Measurements from ENCODE around the gene ADGRA3.

Gene ADGRA3

DNA sequence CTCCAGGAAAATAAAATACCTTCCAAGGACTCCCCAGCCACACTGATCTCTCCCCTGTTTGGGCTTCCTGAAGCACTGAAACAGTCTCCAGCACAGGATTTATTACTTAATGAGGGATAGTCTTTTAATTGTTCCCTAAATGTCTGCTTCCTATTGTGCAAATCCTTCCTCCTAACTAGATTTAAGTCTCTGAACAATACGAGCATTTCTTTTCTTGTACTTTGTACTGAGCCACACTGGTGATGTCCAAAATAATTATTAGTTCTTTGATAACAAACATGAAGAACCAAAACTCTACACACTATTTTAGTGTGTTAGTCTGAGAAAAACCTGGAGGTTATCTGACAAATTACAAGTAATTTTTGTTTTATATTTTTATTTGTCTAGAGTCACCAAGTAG is 5.1 kb downstream of the ADGRA3 start:
- in situ Hi-C loops (cut with MboI; ENCODE audit: low sequenced_read_pairs) = no loop called here

DNA sequence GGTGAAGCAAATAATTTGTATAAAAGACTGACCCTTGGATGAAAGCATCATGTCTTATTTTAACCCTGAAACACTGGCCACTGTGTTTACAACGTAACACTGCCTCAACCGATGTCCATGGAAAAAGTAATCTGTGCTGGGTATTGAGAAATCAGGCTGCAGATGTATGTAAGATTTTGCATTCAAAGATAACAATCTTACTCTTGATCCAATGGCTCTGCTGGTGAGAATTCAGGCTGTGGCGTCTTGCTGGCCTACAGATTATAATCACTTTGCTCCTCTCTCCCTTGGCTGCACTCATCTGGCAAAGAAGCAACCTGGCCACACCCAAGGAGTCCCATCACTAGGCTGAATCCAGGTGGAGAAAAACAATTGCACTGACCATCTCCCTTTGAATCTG is 7.5 kb downstream of the ADGRA3 start:
- in situ Hi-C loops (cut with MboI; ENCODE audit: low sequenced_read_pairs) = no loop called here

DNA sequence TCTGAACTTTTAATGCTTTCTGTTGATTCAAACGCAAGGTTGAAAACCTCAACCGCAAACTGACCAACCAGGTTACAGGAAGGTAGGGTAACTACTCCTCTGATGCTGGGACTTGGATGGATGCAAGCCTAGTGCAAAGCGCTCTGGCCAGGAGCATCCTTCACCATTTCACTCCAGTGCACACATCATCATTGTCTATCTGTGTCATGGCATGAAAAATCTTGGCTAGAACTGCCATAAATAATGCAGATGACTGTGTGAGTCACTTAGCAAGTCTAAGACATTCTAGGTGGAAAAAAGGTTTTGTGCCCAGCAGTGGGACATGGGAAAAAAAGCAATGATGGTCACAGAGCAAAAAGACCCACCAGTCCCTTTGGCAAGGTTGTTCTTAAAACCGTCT is 10.9 kb downstream of the ADGRA3 start:
- in situ Hi-C loops (cut with MboI; ENCODE audit: low sequenced_read_pairs) = no loop called here

DNA sequence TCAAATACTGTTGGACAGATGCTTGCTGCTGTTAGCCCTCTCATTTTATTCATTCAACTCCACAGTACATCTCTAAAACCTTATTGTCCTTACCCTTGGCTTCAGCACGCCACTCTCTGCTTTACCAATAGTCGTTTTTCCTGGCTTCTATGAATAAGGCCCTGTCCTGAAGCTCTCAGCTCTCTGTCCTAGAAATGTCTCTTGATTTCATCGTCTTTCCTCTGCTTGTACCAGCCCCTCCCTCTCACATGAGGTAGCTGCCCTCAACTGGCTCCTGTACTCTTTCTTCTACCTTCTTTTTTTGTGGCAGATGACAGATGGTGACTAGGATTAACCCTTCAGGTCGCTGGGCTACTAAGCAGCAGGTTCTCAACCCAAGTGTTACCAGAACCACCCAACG is 11.4 kb downstream of the ADGRA3 start:
- in situ Hi-C loops (cut with MboI; ENCODE audit: low sequenced_read_pairs) = no loop called here

DNA sequence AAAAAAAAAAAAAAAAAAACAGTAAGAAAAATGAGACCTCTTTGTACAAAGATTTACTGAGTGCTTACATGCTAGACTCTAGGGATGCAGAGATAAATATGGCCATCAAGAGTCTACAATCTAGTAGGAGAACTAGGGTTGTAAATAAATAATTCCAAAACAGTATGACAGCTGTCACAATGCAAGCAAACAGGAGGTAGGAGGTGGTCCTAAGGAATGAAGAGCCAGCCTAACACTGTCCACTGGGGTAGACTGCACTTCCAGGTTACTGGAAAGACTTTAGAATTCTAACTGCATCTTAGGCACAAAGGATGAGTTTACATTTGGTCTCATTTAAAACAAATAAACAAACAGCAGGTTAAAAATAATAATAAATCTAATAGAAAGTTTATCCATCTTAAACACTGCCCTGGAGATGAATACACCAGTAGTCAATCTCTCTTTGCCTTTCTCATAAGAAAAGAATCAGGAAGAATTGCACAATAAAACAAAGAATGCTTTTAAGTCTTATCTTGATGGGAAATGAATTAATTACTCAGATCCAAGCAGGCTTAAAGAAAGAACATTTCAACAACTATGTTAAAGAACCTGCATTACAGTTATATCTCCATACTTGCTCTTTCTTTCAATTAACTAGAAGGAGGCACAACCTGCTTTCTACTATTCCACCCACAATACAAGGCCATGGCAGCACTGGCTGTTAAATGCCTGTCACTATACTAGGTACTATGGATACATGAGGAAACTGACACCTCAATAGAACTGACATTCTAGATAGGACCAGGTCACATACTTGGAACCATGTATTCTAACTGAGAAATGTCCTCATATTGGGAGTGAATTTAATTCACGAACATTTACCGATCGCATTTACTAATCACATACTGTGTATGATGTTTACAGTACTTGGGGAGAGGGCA is 12.7 kb downstream of the ADGRA3 start:
- in situ Hi-C loops (cut with MboI; ENCODE audit: low sequenced_read_pairs) = no loop called here

DNA sequence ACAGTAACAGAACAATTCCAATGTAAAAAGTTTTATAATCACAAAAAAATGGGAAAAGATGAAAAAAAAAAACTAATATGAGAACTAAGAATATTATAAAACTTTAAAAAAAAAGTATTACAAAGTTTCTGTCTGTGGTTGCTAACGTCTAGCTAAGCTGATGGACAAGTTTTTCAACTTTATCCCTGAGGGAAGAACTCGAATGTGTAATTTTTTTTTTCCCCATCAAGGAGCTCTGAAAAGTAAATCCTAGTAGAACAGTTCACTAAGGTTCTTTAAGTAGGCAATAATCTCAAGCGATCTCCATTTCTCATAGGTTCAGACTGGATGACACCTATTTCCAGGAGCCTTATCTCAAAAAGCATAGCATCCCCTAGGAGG is 14.2 kb downstream of the ADGRA3 start:
- in situ Hi-C loops (cut with MboI; ENCODE audit: low sequenced_read_pairs) = no loop called here

DNA sequence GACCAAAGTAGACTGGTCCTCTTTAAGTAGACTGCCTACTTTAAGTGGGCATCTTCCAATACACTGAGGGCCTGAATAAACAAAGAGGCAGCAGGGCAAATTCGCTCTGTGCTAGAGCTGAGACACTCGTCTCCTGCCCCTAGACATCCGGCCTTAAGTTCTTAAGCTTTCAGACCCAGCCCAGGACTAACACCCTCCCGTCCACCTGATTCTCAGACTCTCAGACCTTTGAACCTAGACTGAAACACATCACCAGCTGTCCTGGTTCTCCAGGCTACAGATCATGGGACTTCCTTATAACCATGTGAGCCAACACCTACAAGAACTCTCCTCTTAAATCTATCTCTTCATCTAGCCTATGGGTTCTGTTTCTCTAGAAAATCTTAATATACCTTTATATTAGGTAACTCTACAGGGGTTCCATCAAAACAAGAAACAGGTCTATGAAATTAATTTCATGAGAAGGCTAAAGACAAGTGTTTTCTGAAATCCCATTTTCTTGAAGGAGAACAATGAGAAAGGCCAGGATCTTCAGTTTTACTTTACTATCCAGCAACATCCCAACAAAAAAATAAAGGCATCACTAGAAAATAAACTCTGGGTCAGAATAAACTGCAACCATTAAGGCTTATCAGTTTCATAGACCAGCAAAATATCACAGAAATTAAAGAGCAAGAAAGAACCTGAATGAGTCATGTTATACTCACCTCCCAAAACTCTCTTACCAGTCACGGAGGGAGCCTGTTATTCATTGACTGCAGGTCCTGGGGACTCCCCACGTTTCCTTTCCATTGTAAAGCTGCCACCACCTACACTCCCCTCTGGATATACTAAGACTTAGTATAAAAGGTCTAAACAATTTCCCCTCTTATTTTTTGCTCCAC is 14.8 kb downstream of the ADGRA3 start:
- in situ Hi-C loops (cut with MboI; ENCODE audit: low sequenced_read_pairs) = no loop called here

DNA sequence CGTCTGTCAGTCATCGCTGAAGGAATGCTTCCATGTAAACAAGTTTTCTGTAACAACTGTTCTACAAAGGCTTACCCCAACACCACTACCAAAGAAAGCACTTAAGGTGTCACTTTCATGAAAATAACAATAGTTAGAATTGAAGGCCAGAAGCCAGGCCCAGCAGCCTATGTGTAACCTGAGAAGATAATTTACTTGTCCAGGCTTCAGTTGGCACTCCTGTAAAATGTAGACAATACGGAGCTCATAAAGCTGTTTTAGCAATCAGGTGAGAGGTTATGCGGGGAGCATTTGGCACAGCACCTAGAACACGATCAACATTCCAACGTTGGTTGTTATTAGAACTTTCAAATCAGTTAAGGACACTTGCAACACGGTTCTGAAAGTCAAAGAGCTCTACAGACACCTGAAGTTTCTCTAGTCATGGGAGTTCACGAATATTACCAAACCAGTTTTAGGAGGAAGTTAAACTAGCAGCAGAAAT is 15.7 kb downstream of the ADGRA3 start:
- in situ Hi-C loops (cut with MboI; ENCODE audit: low sequenced_read_pairs) = no loop called here

DNA sequence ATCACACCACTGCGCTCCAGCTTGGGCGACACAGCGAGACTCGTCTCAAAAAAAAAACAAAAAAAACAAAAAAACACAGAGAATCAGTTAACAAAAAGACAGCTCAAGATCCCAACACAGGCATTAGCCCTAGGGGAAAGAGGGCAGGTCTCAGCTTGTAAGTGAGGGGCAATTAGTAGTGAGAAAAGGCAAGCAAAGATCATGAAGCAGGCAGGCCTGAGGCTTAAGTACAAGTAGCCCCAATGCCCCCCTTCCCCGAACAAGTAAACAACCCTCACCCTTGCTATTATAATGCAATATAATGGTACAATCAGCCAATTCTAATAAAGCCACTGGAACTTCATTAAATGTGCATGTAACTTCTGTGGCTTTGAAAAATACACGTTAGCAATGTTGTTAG is 17.0 kb downstream of the ADGRA3 start:
- in situ Hi-C loops (cut with MboI; ENCODE audit: low sequenced_read_pairs) = no loop called here

DNA sequence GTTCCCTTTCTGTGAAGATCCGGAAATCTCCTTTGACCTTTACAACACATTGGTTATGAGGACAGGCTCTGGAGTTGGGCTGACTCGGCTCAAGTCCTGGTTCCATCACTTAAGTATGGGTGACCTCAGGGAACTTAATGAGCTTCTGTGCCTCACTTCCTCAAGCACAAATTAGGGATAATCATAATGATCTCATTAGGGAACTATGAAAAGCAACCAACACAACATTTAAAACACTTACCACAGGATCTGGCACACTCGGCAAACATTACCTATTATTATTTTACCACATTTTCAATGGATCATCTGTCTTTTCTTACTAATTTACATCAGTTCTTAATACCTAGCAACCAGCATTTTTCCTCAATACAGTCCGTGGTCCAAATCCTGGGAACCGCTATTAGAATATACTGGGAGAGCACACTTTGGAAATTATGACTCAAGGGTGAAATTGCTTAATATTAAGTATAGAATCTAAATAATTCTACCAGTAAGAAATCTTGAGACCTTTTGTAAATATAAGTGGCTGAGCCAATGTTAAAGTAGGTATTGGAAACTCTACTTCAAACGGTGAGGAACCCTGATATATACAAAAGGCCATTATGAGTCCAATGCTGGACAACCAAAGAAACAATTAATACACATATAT is 19.6 kb downstream of the ADGRA3 start:
- in situ Hi-C loops (cut with MboI; ENCODE audit: low sequenced_read_pairs) = no loop called here

DNA sequence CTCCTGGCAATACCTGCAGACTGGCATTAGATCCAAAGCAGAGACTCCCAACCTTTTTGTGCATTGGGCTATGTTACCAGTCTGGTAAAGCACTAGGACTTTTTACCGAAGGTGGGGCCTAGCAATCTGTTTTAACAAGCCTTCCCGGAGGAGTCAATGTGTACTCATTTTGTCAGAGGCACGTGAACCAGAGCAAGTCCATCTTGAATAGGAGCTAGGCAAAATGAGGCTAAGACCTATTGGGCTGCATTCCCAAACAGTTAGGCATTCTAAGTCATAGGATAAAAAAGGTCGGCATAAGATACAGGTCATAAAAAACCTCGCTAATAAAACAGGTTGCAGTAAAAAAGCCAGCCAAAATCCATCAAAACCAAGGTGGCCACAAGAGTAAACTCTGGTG is 22.3 kb downstream of the ADGRA3 start:
- in situ Hi-C loops (cut with MboI; ENCODE audit: low sequenced_read_pairs) = no loop called here

DNA sequence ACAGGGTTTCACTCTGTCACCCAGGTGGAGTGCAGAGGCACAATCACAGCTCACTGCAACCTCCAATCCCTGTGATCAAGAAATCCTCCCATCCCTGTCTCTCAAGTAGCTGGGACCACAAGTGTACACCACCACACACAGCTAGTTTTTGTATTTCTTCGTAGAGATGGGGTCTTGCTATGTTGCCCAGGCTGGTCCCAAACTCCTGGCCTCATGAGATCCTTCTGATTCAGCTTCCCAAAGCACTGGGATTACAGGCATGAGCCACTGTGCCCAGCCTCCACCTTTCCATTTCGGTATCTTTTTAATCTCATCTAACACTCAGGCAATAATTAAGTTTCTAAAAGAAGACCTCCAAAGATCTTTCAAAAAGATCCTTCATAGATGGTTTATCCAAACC is 22.9 kb downstream of the ADGRA3 start:
- in situ Hi-C loops (cut with MboI; ENCODE audit: low sequenced_read_pairs) = no loop called here

DNA sequence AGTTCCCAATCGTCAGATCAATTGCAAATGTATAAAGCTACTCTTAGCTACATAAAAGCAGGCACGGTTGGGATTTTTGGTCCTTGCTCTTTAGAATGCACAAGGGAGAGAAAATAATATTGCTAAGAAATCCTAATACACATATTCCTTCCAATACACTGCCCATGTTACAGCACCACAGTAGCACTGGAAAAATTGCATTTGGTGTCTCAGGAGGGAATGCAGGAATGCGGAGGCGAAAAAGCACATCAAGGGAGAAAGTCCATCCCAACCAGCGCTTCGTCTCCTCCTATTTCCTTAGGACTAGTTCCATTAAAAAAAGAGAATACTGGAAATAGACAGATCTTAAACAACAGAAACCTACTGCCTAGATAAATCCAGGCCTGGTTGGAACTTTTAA is 23.9 kb downstream of the ADGRA3 start:
- in situ Hi-C loops (cut with MboI; ENCODE audit: low sequenced_read_pairs) = no loop called here

DNA sequence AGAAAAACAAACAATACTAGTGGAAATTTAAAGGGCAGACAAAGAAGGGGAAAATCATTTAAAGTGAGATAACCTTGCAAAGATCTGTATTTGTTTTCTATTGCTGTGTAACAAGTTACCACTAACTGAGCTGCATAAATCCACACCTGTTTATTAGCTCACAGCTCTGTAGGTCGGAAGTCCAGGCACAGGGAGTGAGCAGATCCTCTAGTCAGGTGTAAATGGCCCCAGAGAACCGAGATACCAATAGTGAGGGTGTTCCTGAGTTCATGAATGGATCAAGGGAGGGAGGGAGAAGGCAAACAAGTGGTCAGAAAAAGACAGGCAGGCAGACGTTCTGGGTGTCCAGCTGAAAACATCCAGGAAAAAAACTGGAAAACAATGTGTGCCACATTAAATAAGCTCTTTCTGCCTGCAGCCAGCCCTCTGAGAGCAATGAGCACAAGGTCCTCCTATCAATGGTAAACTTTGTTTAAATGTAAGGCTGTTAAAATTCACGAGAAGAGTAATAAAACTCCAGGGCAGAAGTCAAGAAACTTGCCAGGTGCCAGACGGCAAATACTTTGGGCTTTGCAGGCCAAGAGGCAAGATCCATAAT is 25.0 kb downstream of the ADGRA3 start:
- in situ Hi-C loops (cut with MboI; ENCODE audit: low sequenced_read_pairs) = no loop called here

DNA sequence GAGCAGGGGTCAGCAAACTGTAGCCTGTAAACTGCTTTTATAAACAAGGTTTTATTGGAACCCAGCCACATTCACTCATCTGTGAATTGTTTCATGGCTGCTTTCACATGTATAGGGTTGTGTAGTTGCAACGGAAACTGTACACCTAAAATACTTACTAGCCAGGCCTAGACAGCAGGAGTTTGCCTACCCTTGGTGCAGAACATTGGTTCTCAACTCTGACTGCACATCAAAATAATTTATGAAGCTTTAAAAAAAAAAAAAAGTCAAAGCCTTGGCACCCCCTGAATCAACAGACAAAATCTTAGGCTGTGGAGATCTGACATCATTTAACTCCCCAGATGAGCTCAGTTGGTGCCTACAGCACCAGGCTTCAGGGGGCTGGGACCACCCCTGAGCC is 27.8 kb downstream of the ADGRA3 start:
- in situ Hi-C loops (cut with MboI; ENCODE audit: low sequenced_read_pairs) = no loop called here

DNA sequence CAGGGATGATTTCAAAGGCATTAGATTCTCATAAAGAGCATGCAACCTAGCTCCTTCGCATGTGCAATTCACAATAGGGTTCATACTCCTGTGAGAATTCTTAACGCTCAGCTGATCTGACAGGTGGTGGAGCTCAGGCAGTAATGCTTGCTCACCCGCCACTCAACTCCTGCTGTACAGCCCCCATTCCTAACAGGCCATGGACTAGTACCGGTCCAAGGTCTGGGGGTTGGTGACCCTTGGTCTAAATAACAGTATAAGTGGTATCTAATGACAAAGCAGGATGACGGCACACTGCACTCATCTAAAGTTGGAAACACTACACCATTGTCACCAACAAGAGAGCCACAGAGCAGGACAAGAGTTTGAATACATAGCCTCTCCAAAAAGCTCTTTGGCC is 28.5 kb downstream of the ADGRA3 start:
- in situ Hi-C loops (cut with MboI; ENCODE audit: low sequenced_read_pairs) = no loop called here

DNA sequence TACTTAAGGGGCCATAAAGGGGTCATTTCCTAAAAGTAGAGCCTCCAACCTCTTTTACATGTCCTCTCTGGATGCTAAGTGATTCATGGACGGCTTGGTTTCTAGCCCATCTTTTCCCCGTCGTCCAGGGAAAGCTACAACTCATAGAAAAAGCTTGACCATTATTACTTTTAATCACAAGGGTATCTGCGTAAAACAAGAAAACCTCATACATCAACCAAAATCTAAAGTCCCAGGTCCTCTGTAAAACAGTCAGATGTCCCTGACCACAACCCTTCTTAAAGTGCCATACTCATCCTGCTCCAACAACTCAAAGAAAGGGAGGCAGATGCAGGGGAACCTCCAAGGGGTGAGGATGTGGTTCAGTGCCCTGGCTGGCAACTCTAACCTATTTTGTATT is 29.6 kb downstream of the ADGRA3 start:
- in situ Hi-C loops (cut with MboI; ENCODE audit: low sequenced_read_pairs) = no loop called here

DNA sequence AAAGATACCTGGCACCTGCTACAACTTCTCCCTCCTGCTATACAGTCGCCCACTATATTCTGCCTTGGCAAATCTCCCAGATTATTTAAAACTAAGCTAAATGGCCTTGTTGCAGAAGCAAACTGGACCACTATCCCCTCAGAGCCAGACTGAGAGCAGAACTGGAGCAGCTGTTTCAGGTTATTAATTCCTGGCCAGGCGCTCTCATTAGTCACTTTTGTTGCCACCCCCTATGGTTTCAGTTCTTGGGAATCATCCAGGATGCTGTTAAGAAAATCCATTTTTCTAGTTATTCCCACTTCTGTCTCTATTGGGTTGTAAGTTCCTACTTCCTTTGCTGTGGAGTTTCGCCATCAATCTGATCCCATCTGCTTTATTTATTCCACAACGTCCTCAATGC is 30.1 kb downstream of the ADGRA3 start:
- in situ Hi-C loops (cut with MboI; ENCODE audit: low sequenced_read_pairs) = no loop called here

DNA sequence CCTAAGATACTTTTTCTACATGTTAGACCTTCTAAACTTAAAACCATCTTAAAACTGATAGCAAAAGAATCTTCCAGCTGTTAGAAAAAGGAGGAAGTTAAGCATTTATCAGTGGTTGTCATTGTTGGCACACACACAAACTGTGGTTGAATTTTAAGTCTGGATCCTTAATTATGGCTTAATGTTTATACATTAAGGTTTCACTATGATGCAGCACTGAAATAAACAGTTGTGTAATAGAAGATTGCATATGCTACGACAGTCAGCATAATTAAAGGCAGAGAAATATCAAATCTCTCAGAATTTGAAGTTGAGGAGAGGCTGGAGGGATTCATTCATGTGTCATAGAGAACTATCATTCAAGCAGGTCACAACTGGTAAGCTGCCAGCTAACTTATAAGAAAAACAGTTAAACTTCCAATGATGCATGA is 32.3 kb downstream of the ADGRA3 start:
- in situ Hi-C loops (cut with MboI; ENCODE audit: low sequenced_read_pairs) = no loop called here

DNA sequence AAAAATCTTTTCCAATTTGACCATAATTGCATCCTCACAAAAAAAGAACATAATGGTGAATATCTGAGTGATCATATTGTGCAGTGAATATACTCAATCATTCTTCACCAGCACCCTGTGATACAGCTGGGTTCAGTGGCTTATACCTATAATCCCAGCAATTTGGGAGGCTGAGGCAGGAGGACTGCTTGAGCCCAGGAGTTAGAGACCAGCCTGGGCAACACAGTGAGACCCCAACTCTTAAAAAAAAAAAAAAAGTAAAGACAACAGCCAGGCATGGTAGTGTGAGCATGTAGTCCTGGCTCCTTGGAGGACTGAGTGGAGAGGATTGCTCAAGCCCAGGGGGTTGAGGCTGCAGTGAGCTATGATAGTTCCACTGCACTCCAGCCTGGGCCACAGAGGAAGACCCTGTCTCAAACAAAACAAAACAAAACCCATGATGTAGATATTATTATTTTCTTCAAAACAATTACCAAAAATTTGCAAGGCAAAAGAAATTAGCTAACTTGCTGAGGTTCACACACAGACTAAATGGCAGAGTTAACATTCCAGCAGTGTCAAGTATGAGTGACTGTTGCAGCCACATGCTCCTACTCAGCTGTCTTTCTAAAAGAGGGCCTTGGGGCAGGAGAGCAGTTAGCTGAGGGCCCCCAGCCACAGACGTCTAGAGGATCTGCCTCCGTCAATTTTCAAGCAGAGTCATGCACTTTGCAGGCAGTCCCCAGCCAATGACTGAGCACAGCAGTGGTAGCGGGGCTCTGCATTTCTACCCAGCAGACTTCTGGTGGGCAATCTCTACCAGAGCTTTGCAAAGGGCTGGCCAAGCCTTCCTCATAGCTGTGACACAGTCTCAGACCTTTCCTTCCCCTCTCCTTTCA is 33.4 kb downstream of the ADGRA3 start:
- in situ Hi-C loops (cut with MboI; ENCODE audit: low sequenced_read_pairs) = no loop called here

Measured in HL-60/S4 treated with phorbol 12-myristate 13-acetate at 8.2 ng/mL for 4 days and 3 days (cell line).